NB4 (cell line): ENCODE data around the gene LHX1.

Experiments used
- DNase-seq: peaks from one replicate; pipeline ENCODE4 v3.0.0; 2010; ENCODE audit warnings: low read depth
- H3K4me3 ChIP-seq: one replicate; pipeline ENCODE4 v1.5.1; 2011; ENCODE audit warnings: mild to moderate bottlenecking, low read depth, low read length, moderate library complexity
- CTCF ChIP-seq: IDR thresholded peaks from one replicate; pipeline ENCODE4 v1.5.1; 2012; ENCODE audit warnings: low read depth, low read length
- MAX ChIP-seq: IDR thresholded peaks from 2 replicates; pipeline ENCODE4 v1.6.1; 2011; ENCODE audit warnings: low read depth, low read length
- MYC ChIP-seq: IDR thresholded peaks from 2 replicates; pipeline ENCODE4 v1.6.1; 2011; ENCODE audit warnings: low read depth, low read length
- POLR2A ChIP-seq: IDR thresholded peaks from 2 replicates; pipeline ENCODE4 v1.6.1; 2011; ENCODE audit warnings: mild to moderate bottlenecking; ENCODE audit not compliant: insufficient read length; ENCODE audit errors: extremely low read depth

The LHX1 gene

GRCh38 chr17:36910513-36910912 lies 26.8 kb upstream of the LHX1 start:
- DNase-seq = peak; percentile 21
- TF ChIP-seq CTCF = no peak
- no peak for TF ChIP-seq MAX
- TF ChIP-seq MYC = no peak
- TF ChIP-seq POLR2A = no peak
- H3K4me3 ChIP-seq = no peak overlapping the region

- TF ChIP-seq MYC (no peak), MAX (no peak), CTCF (no peak)
- H3K4me3 ChIP-seq = no peak overlapping the region
- DNase-seq = no peak
These were observed 26.3 kb upstream of the LHX1 start for GRCh38 chr17:36911001-36911400.

GRCh38 chr17:36913132-36913531 lies 24.1 kb upstream of the LHX1 start:
- H3K4me3 ChIP-seq = no peak overlapping the region
- TF ChIP-seq CTCF = no peak
- no peak for TF ChIP-seq MAX
- TF ChIP-seq POLR2A = no peak
- no peak for TF ChIP-seq MYC
- no peak for DNase-seq

GRCh38 chr17:36918211-36918691 lies 19.0 kb upstream of the LHX1 start:
- no peak overlapping the region for H3K4me3 ChIP-seq
- DNase-seq = no peak
- TF ChIP-seq CTCF (no peak), MAX (no peak), MYC (no peak), POLR2A (no peak)

GRCh38 chr17:36919407-36919968 lies 17.8 kb upstream of the LHX1 start:
- no peak overlapping the region for H3K4me3 ChIP-seq
- TF ChIP-seq MAX (no peak), POLR2A (no peak), CTCF (no peak), MYC (no peak)
- no peak for DNase-seq
